Measurements from ENCODE around the gene BCL7B. TPM values are rescaled to one million over a fixed set of nuclear protein-coding genes. Genes with fewer than 3 reads are reported as not detected.

Gene BCL7B
- total and polyA plus RNA-seq, 9 donors, result 29.5 to 52.4 (median 34.0) TPM

DNA sequence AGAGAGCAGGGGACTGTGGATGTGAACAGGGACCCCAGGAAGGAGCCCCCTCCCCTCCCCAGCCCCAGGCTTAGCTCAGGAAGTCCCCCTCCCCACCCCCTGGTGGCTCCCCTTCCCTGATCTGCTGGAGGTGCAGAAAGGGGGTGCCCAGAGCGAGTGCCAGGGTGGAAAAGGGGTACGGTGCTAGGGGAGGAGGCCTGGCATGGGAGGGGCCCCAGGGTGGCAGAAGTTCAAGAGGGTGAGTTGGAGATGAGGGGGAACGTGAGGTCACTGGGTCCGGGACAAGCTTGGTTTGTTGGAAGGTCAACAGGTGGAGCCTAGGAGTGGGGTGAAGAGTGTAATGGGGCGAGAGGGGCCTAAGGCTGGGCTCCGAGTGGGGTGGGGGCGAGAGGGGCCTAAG is 42.4 kb upstream of the BCL7B start:
- H3K27ac ChIP-seq, result no peak overlapping the region
- 65 to 73% (median 73%) methylated on average over 7 of the region's 7 CpGs for WGBS, 3 donors
- TF ChIP-seq EP300 (IDR thresholded peaks at IDR 0.05) (no peak), POLR2A (IDR thresholded peaks at IDR 0.05) (no peak)
- TF ChIP-seq, protein P1, sequence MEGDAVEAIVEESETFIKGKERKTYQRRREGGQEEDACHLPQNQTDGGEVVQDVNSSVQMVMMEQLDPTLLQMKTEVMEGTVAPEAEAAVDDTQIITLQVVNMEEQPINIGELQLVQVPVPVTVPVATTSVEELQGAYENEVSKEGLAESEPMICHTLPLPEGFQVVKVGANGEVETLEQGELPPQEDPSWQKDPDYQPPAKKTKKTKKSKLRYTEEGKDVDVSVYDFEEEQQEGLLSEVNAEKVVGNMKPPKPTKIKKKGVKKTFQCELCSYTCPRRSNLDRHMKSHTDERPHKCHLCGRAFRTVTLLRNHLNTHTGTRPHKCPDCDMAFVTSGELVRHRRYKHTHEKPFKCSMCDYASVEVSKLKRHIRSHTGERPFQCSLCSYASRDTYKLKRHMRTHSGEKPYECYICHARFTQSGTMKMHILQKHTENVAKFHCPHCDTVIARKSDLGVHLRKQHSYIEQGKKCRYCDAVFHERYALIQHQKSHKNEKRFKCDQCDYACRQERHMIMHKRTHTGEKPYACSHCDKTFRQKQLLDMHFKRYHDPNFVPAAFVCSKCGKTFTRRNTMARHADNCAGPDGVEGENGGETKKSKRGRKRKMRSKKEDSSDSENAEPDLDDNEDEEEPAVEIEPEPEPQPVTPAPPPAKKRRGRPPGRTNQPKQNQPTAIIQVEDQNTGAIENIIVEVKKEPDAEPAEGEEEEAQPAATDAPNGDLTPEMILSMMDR (IDR thresholded peaks at IDR 0.05), result no peak
- H3K4me1 ChIP-seq (ENCODE audit: insufficient read depth), result no peaks in the 10 kb centered on the region
- no peaks in the 10 kb centered on the region for H3K27me3 ChIP-seq
- no peaks in the 10 kb centered on the region for H3K9me3 ChIP-seq
- DNase-seq, result no peak
- no peaks in the 10 kb centered on the region for H3K36me3 ChIP-seq
- no peak overlapping the region for H3K4me3 ChIP-seq
- intact Hi-C loops (cut with DNase I), result loop anchor here in 2 of 4 donors (10.0 kb wide), 2 partner anchors 65 to 255 kb away; partner anchors contain the start of gene VPS37D (in 2 of the 2)

DNA sequence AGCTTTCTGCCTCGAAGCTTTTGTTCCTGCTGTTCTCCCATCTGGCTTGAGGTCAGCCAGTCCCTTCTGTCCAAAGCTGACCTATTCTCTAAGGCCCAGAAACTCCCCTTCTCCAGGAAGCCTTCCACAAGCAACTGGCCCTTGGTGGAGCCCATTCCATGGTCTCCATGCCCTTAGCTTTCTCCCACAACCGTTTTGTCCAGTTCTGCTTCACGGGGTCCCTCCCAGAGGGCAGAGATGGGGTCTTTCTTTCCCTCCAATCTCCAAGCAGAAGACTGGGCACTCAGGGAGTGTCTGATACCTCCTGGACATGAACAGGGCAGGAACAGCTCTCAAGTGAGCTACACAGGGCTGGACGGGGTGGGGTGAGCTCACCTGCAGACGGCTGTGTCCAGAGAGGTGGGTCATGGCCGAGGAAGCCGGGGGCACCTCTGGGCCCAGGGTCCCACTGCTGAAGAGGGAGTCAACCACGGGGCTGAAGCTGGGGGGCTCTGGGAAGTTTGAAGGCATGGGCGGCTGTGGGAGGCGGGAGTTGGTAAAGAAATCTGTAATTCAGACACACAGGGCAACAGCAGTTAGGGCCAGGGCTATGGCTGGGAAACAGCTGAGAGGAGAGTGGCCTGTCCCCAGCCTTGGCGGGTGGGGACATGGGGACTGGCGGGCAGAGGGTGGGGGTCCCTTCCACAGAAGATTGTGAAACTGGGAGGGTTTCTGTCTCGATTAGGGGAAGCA is 41.8 kb upstream of the BCL7B start:
- Histone ChIP-seq H3K9me3 (no peaks in the 10 kb centered on the region), H3K27me3 (no peaks in the 10 kb centered on the region), H3K4me3 (no peak overlapping the region), H3K4me1 (ENCODE audit: insufficient read depth) (no peaks in the 10 kb centered on the region), H3K27ac (no peak overlapping the region), H3K36me3 (no peaks in the 10 kb centered on the region)
- no peak for DNase-seq
- 71 to 72% (median 71%) methylated on average over 13 of the region's 13 CpGs for WGBS, 3 donors
- TF ChIP-seq POLR2A (IDR thresholded peaks at IDR 0.05), result no peak
- TF ChIP-seq, protein P1 (IDR thresholded peaks at IDR 0.05), result no peak
- TF ChIP-seq EP300 (IDR thresholded peaks at IDR 0.05), result no peak
- intact Hi-C loops (cut with DNase I), result no loop called here

DNA sequence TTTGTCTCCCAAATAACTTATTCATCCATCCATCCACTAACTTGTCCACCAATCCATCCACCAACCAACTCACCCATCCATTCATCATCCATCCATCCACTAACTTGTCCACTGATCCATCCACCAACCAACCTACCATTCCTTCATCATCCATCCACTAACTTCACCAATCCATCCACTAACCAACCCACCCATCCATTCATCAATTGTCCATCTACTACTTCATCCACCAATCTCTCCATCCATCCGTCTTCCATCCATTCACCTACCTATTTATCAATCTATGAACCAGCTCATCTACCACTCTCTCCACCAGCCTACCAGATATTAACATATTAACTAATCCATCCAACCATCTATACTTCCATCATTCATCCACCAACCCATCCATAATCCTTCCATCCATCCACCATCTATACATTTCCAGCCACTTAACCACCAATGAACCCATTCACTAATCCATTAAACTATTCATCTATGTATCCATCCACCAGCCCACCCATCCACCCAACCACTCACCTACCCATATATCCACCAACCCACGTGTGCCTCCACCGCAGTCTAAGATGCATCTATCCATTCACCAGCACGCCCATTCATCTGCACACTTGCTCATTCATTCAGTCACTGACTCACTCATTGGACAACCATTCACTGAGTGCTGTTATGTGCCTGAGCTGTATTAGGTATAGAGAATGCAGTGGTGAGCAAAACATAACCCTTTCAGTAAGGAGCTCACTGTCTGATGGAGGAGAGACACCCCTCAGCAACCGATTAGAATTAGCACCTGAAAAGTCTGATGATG is 40.7 kb upstream of the BCL7B start:
- 84 to 89% (median 85%) methylated on average over 5 of the region's 5 CpGs for WGBS, 3 donors
- no peaks in the 10 kb centered on the region for H3K36me3 ChIP-seq
- no peaks in the 10 kb centered on the region for H3K27me3 ChIP-seq
- no peak for TF ChIP-seq EP300 (IDR thresholded peaks at IDR 0.05)
- TF ChIP-seq, protein P1 (IDR thresholded peaks at IDR 0.05), result no peak
- TF ChIP-seq POLR2A (IDR thresholded peaks at IDR 0.05), result no peak
- no peak for DNase-seq
- H3K4me1 ChIP-seq (ENCODE audit: insufficient read depth), result no peaks in the 10 kb centered on the region
- H3K9me3 ChIP-seq, result no peaks in the 10 kb centered on the region
- no peak overlapping the region for H3K27ac ChIP-seq
- intact Hi-C loops (cut with DNase I), result no loop called here
- no peak overlapping the region for H3K4me3 ChIP-seq

DNA sequence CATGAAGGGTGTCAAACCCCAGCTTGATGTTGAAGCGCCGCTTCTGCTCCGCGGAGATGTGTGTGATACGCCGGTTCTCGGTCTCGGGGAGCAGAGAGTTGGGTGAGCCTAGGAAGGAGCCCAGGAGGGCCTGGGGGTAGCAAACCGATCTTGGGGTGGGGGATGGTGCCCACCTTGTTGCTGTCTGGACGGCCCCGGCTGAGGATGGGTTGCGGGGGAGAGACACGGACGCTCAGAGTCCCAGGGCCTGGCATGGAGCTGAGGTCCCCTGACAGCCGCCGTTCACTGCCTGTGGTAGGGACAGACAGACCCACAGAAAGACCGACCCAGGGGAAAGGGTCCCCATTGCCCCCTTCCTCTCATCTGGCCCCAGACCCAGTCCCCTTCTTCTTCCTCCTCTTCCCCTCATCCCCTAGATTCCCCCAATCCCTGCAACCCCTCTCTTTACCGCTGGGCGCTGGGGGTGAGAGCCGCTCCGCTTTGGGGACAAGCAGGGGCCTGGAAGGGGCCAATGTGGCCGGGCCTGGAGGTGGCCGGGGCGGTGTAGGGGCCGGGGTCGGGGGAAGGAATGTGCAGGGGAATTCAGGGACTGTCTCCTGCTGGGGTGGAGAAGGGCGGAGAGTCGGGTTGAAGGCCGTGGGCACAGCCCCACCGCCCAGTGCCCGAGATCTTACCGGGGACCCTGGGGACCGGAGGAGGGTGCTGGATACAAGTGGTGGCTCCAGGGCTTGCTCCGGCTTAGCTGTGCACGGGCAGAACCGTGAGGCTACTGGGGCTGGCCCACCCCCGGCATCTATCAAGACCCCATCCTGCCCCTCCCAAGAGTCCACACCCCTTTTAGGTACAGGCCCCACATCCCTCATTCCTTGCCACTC is 38.9 kb upstream of the BCL7B start:
- no peak for DNase-seq
- intact Hi-C loops (cut with DNase I), result no loop called here
- 52 to 61% (median 54%) methylated on average over 37 of the region's 37 CpGs for WGBS, 3 donors
- TF ChIP-seq EP300 (IDR thresholded peaks at IDR 0.05) (no peak), POLR2A (IDR thresholded peaks at IDR 0.05) (no peak)
- TF ChIP-seq, protein P1 (IDR thresholded peaks at IDR 0.05), result no peak
- no peaks in the 10 kb centered on the region for H3K9me3 ChIP-seq
- no peaks in the 10 kb centered on the region for H3K36me3 ChIP-seq
- H3K27me3 ChIP-seq, result no peaks in the 10 kb centered on the region
- no peaks in the 10 kb centered on the region for H3K4me1 ChIP-seq (ENCODE audit: insufficient read depth)
- no peak overlapping the region for H3K4me3 ChIP-seq
- no peak overlapping the region for H3K27ac ChIP-seq

All from ovary (tissue), 9 donors.